ENCODE measurements around the gene RGMA. TPM values are rescaled to one million over a fixed set of nuclear protein-coding genes. Genes with fewer than 3 reads are reported as not detected.

RGMA gene
- polyA plus RNA-seq, 1 donor: 65.4 TPM

DNA sequence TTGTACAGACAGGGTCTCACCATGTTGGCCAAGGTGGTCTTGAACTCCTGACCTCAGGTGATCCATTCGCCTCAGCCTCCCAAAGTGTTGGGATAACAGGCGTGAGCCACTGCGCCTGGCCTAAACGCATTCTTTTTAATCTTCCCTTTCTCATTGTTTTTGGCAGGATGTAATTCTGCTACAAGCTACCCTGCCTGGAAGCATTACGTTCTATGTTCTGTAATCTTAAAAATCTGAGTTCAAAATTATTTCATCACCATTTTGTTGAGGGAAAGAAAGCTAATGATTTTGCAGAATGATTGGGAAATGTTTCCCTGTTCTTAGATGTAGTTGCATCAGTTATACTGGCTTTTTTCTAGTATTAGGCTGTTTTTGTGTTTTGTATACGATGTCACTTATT lies 71.5 kb downstream of the RGMA start:
- DNase-seq (ENCODE audit: low read depth): no peak

GRCh38 chr15:93012786-93013185 lies 76.2 kb downstream of the RGMA start:
- DNase-seq (ENCODE audit: low read depth): no peak

GRCh38 chr15:93007994-93008393 lies 81.0 kb downstream of the RGMA start:
- DNase-seq (ENCODE audit: low read depth): no peak

DNA sequence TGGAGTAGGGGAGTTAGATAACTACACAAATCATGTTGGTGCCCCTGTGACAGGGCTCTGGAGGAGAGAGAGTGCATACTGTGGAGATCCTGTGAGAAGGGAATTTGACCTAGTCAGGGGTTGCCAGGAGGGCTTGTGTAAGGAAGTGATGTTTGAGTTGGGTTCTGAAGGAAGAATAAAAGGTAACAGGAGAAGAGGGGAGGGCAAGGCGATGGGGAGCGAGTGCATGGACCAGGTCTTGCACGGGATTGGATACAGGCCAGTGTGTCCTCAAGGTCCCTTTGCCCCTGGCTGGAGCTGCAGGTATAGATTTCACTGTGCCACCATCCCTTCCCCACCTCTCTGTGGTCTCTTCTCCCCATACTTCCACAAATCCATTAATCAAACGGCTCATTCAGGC lies 83.9 kb downstream of the RGMA start:
- no peak for DNase-seq (ENCODE audit: low read depth)

GRCh38 chr15:93001881-93002280 lies 87.1 kb downstream of the RGMA start:
- DNase-seq (ENCODE audit: low read depth): no peak

DNA sequence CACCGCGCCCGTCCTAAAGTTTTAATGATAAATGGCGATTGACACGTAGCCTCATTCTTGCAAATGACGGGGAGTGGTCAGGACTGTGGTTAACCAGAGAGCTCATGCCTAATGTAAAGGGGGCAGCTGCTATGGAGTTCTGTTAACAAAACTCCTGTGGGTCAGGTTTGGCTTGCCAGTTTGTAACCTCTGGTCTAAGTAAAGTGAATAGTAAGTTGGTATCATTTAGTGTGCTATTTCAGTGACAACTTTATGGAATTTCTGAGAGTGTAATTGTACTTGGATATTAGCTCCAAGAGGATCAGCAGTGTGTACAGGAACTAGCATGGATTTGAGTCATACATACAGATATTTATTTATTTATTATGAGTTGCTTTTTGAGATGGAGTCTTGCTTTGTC lies 87.9 kb downstream of the RGMA start:
- DNase-seq (ENCODE audit: low read depth): no peak

- DNase-seq (ENCODE audit: low read depth): no peak
These were observed 91.2 kb downstream of the RGMA start for GRCh38 chr15:92997821-92998220.

DNA sequence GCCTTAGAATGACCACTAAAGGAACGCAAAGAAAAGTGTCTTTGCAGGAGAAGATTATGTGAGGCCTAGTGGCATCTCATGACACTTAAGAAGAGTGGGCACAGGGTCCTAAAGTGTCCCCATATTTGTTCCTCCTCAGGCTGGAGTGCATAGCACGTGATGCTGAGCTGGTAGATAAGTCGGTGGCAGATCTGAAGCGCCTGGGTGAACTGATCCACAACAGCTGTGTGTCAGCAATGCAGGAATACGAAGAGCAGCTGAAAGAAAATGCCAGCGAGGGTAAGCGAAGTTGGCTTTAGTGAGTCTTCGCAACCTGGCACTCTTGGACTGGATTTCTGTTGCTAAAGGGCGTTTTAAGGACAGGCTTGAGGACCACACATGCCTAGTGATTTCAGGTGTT lies 96.3 kb downstream of the RGMA start:
- no peak for DNase-seq (ENCODE audit: low read depth)

GRCh38 chr15:92990031-92990430 lies 99.0 kb downstream of the RGMA start:
- DNase-seq (ENCODE audit: low read depth): no peak

- no peak for DNase-seq (ENCODE audit: low read depth)
These were observed 99.5 kb downstream of the RGMA start for GRCh38 chr15:92989470-92989869.

Other genes with a start within 250 kb of the RGMA start
- gene CHD2, start 188.9 kb downstream of the RGMA start, polyA plus RNA-seq (ENCODE audit: insufficient read length): 57.2 TPM